Mucosa of rectum (tissue), 2 donors: ENCODE data around the gene HTN3.
"Not testable (repeated sequence)": the region's sequence is repeated elsewhere in the genome, so short reads cannot be mapped to it uniquely, and the experiment has no call there.

Experiments
- H3K27ac ChIP-seq, 2 donors: one replicate each; pipeline ENCODE4 v1.7.0; 2013; ENCODE audit warnings: inconsistent platforms in 2 of 2, low read depth in 2 of 2, low read length in 2 of 2
- H3K27me3 ChIP-seq, 2 donors: one replicate each; pipeline ENCODE4 v1.7.0; 2013; ENCODE audit warnings: low read length in 2 of 2; ENCODE audit not compliant: control insufficient read depth in 2 of 2, insufficient read depth in 2 of 2
- H3K36me3 ChIP-seq, 2 donors: one replicate each; pipeline ENCODE4 v1.7.0; 2013; ENCODE audit warnings: low read length in 2 of 2; ENCODE audit not compliant: control insufficient read depth in 2 of 2, insufficient read depth in 2 of 2
- H3K4me1 ChIP-seq, 2 donors: one replicate each; pipeline ENCODE4 v1.7.0; 2013; ENCODE audit warnings: low read length in 2 of 2, mild to moderate bottlenecking in 1 of 2; ENCODE audit not compliant: control insufficient read depth in 2 of 2, insufficient read depth in 2 of 2
- H3K4me3 ChIP-seq, 2 donors: one replicate each; pipeline ENCODE4 v1.7.0; 2013; ENCODE audit warnings: low read length in 2 of 2
- H3K9ac ChIP-seq, 2 donors: one replicate each; pipeline ENCODE4 v1.7.0; 2013; ENCODE audit warnings: low read length in 2 of 2, low read depth in 1 of 2, mild to moderate bottlenecking in 1 of 2
- H3K9me3 ChIP-seq, 2 donors: one replicate each; pipeline ENCODE4 v1.7.0; 2013; ENCODE audit warnings: low read length in 2 of 2; ENCODE audit not compliant: control insufficient read depth in 2 of 2
- donor health status: healthy.
- donor health status: Normal muscosa, but diverticular disease.

Gene HTN3

DNA sequence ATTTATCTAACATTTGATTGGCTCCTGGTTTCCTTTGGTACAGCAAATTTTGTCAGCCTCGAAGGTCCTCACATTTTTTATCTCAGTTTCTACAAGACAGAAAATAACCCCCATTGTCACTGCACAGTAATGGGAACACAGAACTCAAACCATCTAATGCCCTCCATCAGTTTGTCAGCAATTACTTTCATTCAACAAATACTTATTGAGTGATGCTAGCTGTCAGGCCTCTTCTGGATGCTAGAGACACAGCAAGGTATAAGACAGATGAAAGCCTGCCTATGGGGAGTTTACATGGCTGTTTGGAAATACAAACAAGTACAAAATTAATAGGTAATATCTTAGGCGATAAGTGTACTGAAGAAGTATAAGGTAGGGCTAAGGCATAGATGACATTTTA lies 5.0 kb upstream of the HTN3 start:
- no peaks in the 10 kb centered on the region for H3K4me1 ChIP-seq
- H3K27me3 ChIP-seq: no peaks in the 10 kb centered on the region
- no peak overlapping the region for H3K9ac ChIP-seq
- no peak overlapping the region for H3K27ac ChIP-seq
- no peak overlapping the region for H3K4me3 ChIP-seq
- H3K36me3 ChIP-seq: no peaks in the 10 kb centered on the region
- H3K9me3 ChIP-seq: no peaks in the 10 kb centered on the region

DNA sequence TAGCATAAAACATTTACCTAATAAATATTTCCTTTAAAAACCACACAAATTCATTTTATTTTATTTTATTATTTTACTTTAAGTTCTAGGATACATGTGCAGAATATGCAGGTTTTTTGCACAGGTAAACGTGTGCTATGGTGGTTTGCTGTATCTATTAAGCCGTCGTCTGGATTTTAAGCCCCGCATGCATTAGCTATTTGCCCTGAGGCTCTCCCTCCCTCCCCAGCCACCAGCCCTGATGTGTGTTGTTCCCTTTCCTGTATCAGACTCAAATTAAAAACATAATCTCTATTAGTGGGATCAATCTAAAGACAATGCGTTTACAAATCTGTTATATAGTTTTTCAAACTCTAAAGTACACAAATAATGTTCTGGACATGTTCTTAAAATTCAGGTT lies 1.2 kb upstream of the HTN3 start:
- no peaks in the 10 kb centered on the region for H3K27me3 ChIP-seq
- H3K36me3 ChIP-seq: no peaks in the 10 kb centered on the region
- H3K4me1 ChIP-seq: no peaks in the 10 kb centered on the region
- no peak overlapping the region for H3K4me3 ChIP-seq
- H3K27ac ChIP-seq: no peak overlapping the region
- no peaks in the 10 kb centered on the region for H3K9me3 ChIP-seq
- H3K9ac ChIP-seq: no peak overlapping the region

DNA sequence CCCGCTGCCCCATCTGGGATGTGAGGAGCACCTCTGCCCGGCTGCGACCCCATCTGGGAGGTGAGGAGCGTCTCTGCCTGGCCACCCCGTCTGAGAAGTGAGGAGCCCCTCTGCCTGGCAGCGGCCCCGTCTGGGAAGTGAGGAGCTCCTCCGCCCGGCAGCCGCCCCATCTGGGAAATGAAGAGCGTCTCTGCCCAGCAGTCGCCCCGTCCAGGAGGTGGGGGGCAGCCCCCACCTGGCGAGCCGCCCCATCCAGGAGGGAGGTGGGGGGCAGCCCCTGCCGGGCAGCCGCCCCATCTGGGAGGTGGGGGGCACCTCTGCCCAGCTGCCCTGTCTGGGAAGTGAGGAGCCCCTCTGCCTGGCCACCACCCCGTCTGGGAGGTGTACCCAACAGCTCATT lies 9.3 kb downstream of the HTN3 start:
- not testable (repeated sequence) for H3K27ac ChIP-seq, H3K9me3 ChIP-seq, H3K4me1 ChIP-seq, H3K4me3 ChIP-seq, H3K27me3 ChIP-seq, H3K36me3 ChIP-seq, H3K9ac ChIP-seq

DNA sequence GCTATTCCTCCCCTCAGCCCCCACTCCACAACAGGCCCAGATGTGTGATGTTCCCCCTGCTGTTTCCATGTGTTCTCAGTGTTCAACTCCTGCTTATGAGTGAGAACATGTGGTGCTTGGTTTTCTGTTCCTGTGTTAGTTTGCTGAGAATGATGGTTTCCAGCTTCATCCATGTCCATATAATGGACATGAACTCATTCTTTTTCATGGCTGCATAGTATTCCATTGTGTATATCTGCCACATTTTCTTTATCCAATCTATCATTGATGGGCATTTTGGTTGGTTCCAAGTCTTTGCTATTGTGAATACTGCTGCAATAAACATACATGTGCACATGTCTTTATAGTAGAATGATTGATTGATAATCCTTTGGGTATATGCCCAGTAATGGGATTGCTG lies 11.7 kb downstream of the HTN3 start:
- not testable (repeated sequence) for H3K36me3 ChIP-seq, H3K27ac ChIP-seq, H3K9ac ChIP-seq, H3K4me1 ChIP-seq, H3K4me3 ChIP-seq, H3K9me3 ChIP-seq, H3K27me3 ChIP-seq

DNA sequence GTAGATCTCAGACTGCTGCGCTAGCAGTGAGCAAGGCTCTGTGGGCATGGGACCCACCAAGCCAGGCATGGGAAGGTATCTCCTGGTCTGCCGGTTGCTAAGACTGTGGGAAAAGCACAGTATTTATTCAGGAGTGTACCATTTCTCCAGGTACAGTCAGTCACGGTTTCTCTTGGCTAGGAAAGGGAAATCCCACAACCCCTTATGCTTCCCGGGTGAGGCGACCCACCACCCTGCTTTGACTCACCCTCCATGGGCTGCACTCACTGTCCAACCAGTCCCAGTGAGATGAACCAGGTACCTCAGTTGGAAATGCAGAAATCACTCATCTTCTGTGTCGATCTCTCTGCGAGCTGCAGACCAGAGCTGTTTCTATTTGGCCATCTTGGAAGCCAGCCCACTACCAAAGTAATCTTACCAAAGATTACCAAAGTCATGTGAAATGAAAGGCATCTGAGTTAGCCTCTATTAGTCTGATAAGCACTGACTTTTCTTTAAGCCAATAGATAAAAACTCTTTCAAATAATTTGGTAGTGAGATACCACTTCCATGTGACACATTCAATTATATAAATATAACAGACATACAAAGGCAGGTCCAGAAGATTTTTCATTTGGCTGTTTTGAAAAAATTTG lies 13.5 kb downstream of the HTN3 start:
- no peaks in the 10 kb centered on the region for H3K9me3 ChIP-seq
- H3K27ac ChIP-seq: no peak overlapping the region
- H3K27me3 ChIP-seq: no peaks in the 10 kb centered on the region
- no peaks in the 10 kb centered on the region for H3K4me1 ChIP-seq
- H3K4me3 ChIP-seq: no peak overlapping the region
- no peak overlapping the region for H3K9ac ChIP-seq
- no peaks in the 10 kb centered on the region for H3K36me3 ChIP-seq

DNA sequence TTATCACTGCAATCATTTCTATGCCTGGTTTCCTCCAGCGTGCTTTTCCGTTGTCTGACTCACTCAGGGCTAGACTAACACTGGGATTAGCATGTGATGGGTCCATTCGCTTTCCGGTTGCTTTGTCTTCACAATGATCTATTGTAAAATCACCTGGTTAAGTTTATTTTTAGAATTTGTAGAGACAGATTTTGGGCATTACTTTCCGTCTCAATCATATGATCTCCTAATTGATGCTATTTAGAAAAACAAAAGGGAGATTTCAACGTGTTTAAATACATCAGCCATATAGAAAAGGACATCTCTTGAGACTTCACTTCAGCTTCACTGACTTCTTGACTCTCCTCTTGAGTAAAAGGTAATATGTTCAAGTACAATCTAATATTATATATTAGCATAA lies 21.9 kb downstream of the HTN3 start, which contains the start of gene HTN1:
HTN1 (plus strand) TSS at position 301 of the 400 bp plus-strand sequence. CDS start 2,639 bp downstream, outside the sequence.
- not testable (repeated sequence) for H3K27me3 ChIP-seq, H3K4me1 ChIP-seq, H3K9ac ChIP-seq, H3K9me3 ChIP-seq, H3K27ac ChIP-seq, H3K36me3 ChIP-seq, H3K4me3 ChIP-seq

DNA sequence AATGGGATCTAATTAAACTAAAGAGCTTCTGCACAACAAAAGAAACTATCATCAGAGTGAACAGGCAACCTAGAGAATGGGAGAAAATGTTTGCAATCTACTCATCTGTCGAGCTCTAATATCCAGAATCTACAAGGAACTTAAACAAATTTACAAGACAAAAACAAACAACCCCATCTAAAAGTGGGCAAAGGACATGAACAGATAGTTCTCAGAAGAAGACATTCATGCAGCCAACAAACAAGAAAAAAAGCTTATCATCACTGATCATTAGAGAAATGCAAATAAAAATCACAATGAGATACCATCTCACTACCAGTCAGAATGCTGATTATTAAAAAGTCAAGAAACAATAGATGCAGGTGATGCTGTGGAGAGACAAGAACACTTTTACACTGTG lies 28.3 kb downstream of the HTN3 start:
- H3K4me3 ChIP-seq, H3K36me3 ChIP-seq, H3K9ac ChIP-seq, H3K27me3 ChIP-seq, H3K9me3 ChIP-seq, H3K27ac ChIP-seq, H3K4me1 ChIP-seq: not testable (repeated sequence)

DNA sequence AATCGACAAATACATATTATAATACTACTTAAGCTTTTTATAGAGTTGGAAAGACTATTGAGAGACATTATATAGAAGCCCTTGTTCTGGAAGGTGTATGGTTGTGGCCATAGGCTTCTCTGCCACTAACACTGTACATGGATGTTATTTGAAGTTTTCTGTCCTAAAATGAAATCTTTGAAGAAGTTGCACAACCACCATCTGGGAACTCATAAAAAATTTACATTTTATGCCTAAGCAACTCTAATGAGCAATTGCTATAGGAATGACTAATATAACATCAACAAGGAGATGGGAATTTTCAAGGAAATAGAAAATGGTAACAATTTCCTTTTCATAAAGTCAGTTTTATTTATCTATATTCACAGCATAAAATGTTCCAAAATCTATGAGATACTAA lies 29.4 kb downstream of the HTN3 start:
- Histone ChIP-seq H3K36me3 (no peaks in the 10 kb centered on the region), H3K9ac (no peak overlapping the region), H3K27ac (no peak overlapping the region), H3K27me3 (no peaks in the 10 kb centered on the region), H3K4me3 (no peak overlapping the region), H3K9me3 (no peaks in the 10 kb centered on the region), H3K4me1 (no peaks in the 10 kb centered on the region)

DNA sequence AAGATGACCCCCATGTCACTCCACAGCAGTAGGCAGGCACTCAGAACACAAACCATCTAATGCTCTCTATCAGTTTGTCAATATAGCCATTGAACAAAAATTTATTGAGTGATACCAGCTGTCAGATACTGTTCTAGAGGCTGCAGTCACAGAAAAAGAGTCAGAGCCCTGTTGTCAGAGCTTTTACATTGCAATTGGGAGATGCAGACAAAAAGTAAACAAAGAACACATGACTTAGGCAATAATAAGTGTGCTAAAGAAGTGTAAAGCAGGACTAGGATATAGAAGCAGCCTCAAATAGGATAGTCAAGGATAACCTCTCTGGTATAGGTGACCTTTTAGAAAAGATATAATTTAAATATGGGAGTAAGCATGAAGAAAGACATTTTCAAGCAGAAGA lies 30.9 kb downstream of the HTN3 start:
- no peaks in the 10 kb centered on the region for H3K36me3 ChIP-seq
- H3K9ac ChIP-seq: no peak overlapping the region
- no peak overlapping the region for H3K27ac ChIP-seq
- no peaks in the 10 kb centered on the region for H3K27me3 ChIP-seq
- no peaks in the 10 kb centered on the region for H3K4me1 ChIP-seq
- no peaks in the 10 kb centered on the region for H3K9me3 ChIP-seq
- H3K4me3 ChIP-seq: no peak overlapping the region

DNA sequence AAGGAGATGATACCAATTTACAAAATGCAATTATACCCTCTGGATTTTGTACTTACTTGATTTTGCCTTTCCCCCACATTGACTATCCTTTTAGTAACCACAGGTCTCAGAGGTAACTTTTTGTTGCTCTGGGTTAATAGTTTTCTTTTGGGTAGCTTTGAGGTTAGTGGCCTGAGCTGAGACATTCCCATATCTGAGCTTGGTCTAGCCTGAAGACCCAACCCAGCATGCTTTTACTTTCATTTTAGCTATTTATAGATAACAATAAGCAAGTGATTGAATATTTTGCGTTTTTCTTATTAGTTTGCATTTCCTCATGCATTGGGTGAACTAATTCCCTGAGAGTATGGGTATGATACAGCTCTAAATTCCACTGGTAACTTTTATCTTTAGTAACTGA lies 33.7 kb downstream of the HTN3 start:
- no peaks in the 10 kb centered on the region for H3K27me3 ChIP-seq
- no peaks in the 10 kb centered on the region for H3K36me3 ChIP-seq
- no peak overlapping the region for H3K9ac ChIP-seq
- no peak overlapping the region for H3K27ac ChIP-seq
- no peaks in the 10 kb centered on the region for H3K4me1 ChIP-seq
- H3K9me3 ChIP-seq: no peaks in the 10 kb centered on the region
- no peak overlapping the region for H3K4me3 ChIP-seq

DNA sequence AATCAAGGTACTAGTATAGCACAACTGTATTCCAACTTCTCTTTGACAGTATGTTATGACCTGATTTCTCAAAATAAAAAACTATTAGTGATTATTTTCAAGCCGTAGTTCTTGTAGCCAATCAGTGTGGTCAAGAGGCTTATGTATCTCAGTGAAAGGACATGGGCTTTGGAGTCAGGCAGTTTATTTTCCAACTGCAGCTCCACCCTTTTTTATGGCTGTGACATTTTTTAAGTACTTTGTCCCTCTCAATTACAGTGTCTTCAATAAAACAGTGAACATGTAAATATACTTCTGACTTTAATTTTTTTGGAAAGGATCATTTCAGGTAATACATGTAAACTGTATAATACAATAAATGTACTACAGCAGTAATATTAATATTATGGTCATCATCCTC lies 51.9 kb downstream of the HTN3 start:
- H3K9me3 ChIP-seq: no peaks in the 10 kb centered on the region
- no peak overlapping the region for H3K4me3 ChIP-seq
- H3K9ac ChIP-seq: no peak overlapping the region
- H3K27ac ChIP-seq: no peak overlapping the region
- peaks cover 0 to 3% of the 10 kb centered on the region in 2 donors for H3K4me1 ChIP-seq
- H3K36me3 ChIP-seq: no peaks in the 10 kb centered on the region
- H3K27me3 ChIP-seq: no peaks in the 10 kb centered on the region
